ENCODE measurements around the gene SCRN3.
"Not testable (repeated sequence)": the region's sequence is repeated elsewhere in the genome, so short reads cannot be mapped to it uniquely, and the experiment has no call there.

The SCRN3 gene

DNA sequence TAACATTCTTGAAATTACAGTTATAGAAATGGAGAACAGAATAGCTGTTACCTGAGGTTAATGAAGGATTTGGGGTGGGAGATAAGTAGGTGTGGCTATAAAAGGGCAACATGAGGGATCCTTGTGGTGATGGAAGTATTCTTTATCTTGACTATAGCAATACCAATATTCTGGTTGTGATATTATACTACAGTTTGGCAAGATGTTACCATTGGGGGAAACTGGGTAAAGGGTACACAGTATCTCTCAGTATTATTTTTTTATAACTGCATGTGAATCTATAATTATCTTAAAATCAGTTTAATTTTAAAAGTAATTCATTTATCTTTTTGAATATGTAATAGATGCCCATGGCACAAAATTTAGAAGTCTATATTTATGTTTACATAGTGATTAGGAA, 8.1 kb downstream of the SCRN3 start:
- TF ChIP-seq, protein P1, sequence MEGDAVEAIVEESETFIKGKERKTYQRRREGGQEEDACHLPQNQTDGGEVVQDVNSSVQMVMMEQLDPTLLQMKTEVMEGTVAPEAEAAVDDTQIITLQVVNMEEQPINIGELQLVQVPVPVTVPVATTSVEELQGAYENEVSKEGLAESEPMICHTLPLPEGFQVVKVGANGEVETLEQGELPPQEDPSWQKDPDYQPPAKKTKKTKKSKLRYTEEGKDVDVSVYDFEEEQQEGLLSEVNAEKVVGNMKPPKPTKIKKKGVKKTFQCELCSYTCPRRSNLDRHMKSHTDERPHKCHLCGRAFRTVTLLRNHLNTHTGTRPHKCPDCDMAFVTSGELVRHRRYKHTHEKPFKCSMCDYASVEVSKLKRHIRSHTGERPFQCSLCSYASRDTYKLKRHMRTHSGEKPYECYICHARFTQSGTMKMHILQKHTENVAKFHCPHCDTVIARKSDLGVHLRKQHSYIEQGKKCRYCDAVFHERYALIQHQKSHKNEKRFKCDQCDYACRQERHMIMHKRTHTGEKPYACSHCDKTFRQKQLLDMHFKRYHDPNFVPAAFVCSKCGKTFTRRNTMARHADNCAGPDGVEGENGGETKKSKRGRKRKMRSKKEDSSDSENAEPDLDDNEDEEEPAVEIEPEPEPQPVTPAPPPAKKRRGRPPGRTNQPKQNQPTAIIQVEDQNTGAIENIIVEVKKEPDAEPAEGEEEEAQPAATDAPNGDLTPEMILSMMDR (IDR thresholded peaks at IDR 0.05; ENCODE audit: low read depth, low read length, missing control alignments): no peak
- H3K4me3 ChIP-seq (replicated peaks; ENCODE audit: low read depth, low read length): no peak overlapping the region
- no peak for DNase-seq (ENCODE audit: extremely low read depth, low read depth)

DNA sequence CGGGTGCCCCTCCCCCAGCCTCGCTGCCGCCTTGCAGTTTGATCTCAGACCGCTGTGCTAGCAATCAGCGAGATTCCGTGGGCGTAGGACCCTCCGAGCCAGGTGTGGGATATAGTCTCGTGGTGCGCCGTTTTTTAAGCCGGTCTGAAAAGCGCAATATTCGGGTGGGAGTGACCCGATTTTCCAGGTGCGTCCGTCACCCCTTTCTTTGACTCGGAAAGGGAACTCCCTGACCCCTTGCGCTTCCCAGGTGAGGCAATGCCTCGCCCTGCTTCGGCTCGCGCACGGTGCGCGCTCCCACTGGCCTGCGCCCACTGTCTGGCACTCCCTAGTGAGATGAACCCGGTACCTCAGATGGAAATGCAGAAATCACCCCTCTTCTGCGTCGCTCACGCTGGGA, 14.5 kb downstream of the SCRN3 start:
- not testable (repeated sequence) for DNase-seq (ENCODE audit: extremely low read depth, low read depth); H3K4me3 ChIP-seq (replicated peaks; ENCODE audit: low read depth, low read length)

DNA sequence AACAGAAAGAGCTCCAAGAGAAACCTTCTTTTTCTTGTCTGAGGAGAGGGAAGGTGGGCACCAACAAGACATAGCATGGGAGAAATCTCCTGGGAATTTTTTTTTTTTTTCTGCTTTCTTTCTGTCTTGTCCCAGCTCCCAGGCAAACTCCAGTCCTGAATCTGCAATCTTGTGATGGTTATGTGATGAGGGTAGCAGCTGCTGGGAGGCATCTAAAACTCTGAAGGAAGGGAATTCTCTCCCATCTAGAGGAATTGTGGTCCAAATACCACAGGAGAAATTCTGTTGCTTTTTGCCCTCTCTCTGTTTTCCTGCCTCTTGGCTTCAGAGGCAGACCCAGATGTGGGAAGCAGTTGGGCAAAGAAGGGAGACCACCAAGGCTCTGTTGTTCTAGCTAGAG, 16.7 kb downstream of the SCRN3 start:
- no peak for DNase-seq (ENCODE audit: extremely low read depth, low read depth)
- TF ChIP-seq, protein P1 (IDR thresholded peaks at IDR 0.05; ENCODE audit: low read depth, low read length, missing control alignments): no peak
- H3K4me3 ChIP-seq (replicated peaks; ENCODE audit: low read depth, low read length): no peak overlapping the region

DNA sequence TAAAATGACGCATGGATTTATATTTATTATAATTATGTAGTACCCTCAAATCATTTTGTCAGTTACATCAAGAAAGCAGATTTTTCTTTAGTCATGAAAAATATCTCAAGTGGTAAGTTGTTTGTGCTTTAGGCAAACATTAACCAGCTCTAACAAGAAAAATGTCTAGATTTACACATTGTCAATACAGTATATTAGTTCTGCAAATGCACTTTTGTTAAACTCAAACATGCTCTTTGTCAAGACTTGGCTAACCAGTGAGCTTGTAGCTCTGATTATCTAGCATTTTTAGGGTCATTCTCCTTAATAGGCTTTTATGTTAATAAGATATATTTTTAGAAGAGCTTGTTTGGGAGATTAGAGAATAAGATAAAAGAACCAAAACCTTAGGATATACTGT, 32.7 kb downstream of the SCRN3 start:
- no peak overlapping the region for H3K4me3 ChIP-seq (replicated peaks; ENCODE audit: low read depth, low read length)
- DNase-seq (ENCODE audit: extremely low read depth, low read depth): no peak
- TF ChIP-seq, protein P1 (IDR thresholded peaks at IDR 0.05; ENCODE audit: low read depth, low read length, missing control alignments): no peak

DNA sequence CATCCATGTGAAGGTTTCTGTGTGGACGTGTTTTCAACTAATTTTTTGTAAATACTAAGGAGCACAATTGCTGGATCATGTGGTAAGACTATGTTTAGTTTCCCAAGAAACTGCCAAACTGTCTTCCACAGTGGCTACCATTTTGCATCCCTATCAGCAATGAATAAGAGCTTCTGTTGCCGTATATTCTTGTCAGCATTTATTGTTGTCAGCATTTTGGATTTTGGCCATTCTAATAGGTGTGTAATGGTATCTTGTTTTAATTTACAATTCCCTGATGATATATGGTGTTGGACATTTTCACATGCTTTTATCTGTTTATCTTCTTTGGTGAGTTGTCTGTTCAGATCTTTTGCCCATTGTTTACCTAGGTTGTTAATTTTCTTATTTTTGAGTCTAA, 34.5 kb downstream of the SCRN3 start:
- no peak for DNase-seq (ENCODE audit: extremely low read depth, low read depth)
- H3K4me3 ChIP-seq (replicated peaks; ENCODE audit: low read depth, low read length): no peak overlapping the region
- TF ChIP-seq, protein P1 (IDR thresholded peaks at IDR 0.05; ENCODE audit: low read depth, low read length, missing control alignments): no peak

DNA sequence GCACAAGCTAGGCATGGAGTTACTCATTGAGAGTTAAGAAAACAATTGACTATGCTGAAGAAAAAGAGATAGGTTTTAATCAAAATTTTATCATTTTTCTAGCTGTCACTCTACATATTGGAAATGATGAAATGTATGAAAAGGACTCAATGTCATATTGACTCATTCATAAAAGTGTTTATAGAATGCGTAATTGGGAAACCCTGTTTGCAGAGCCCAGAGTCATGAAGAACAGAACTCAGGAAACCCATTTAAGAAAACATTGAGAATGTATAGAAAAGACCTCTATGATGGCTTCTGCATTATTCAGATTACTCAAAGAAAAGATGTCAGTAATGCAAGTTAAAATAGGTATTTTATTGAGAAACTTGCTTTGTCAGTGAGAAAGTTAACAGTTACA, 36.4 kb downstream of the SCRN3 start:
- DNase-seq (ENCODE audit: extremely low read depth, low read depth): no peak
- TF ChIP-seq, protein P1 (IDR thresholded peaks at IDR 0.05; ENCODE audit: low read depth, low read length, missing control alignments): no peak
- H3K4me3 ChIP-seq (replicated peaks; ENCODE audit: low read depth, low read length): no peak overlapping the region

DNA sequence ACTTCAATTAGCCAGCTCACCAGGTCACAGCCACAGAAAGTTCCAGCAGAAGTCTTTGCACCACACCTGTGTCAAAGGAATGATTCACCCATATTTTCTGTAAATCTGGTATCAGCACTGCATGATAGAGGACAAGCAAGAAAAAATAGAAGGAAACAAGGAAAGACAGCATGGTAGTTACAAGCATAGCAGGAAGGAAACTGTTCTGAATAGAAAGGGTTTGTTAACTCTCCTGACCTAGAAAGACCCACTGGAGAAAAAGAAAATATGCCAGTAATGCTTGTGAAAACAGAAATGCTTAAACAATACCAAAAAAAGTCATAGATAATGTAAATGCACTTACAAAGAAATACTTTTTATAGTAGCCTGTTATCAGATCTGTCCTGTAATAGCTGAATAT, 40.8 kb downstream of the SCRN3 start:
- DNase-seq (ENCODE audit: extremely low read depth, low read depth): no peak
- TF ChIP-seq, protein P1 (IDR thresholded peaks at IDR 0.05; ENCODE audit: low read depth, low read length, missing control alignments): no peak
- H3K4me3 ChIP-seq (replicated peaks; ENCODE audit: low read depth, low read length): no peak overlapping the region
